Pons (tissue), 1 donor: ENCODE measurements around the gene TAF1B.
A peak's percentile ranks its signal among the peaks of the same experiment; 100 is the strongest.

Experiments used
- DNase-seq: peaks from one replicate; pipeline ENCODE4 v3.0.0-alpha.2; 2016; ENCODE audit warnings: low spot score

Gene TAF1B

GRCh38 chr2:9843229-9844035 is at the start of gene TAF1B:
TSS of gene TAF1B (plus strand) at chr2:9843474. CDS start at chr2:9843542, 68 bp downstream.
- peak; percentile 74 for DNase-seq

- DNase-seq = no peak
These were observed 49.2 kb upstream of the TAF1B start for GRCh38 chr2:9793918-9794717.

- no peak for DNase-seq
These were observed 48.2 kb upstream of the TAF1B start for GRCh38 chr2:9795071-9795470.

GRCh38 chr2:9796056-9797010 is 46.9 kb upstream of the TAF1B start:
- no peak for DNase-seq

- DNase-seq = no peak
These were observed 46.2 kb upstream of the TAF1B start for GRCh38 chr2:9797086-9797485.

GRCh38 chr2:9797681-9798556 is 45.4 kb upstream of the TAF1B start:
- no peak for DNase-seq

- no peak for DNase-seq
These were observed 44.2 kb upstream of the TAF1B start for GRCh38 chr2:9799011-9799596.

GRCh38 chr2:9799729-9800632 is 43.3 kb upstream of the TAF1B start:
- DNase-seq = peak; percentile 76

GRCh38 chr2:9800639-9800974 is 42.7 kb upstream of the TAF1B start:
- no peak for DNase-seq

GRCh38 chr2:9800975-9801726 is 42.1 kb upstream of the TAF1B start:
- DNase-seq = no peak

GRCh38 chr2:9802576-9802993 is 40.7 kb upstream of the TAF1B start:
- peak; percentile 11 for DNase-seq

- DNase-seq = no peak
These were observed 40.1 kb upstream of the TAF1B start for GRCh38 chr2:9803023-9803805.

GRCh38 chr2:9805435-9806297 is 37.6 kb upstream of the TAF1B start:
- no peak for DNase-seq

GRCh38 chr2:9806298-9806610 is 37.0 kb upstream of the TAF1B start:
- DNase-seq = no peak

GRCh38 chr2:9806656-9807055 is 36.6 kb upstream of the TAF1B start:
- no peak for DNase-seq

GRCh38 chr2:9807056-9807455 is 36.2 kb upstream of the TAF1B start:
- no peak for DNase-seq

- DNase-seq = no peak
These were observed 35.5 kb upstream of the TAF1B start for GRCh38 chr2:9807555-9808305.
